Peyer's patch (tissue), 4 donors: ENCODE data around the gene ABCA9. TPM values are rescaled to one million over a fixed set of nuclear protein-coding genes. Genes with fewer than 3 reads are reported as not detected.

ENCODE experiments used
- DNase-seq, 3 donors: peaks; one replicate each; pipeline ENCODE4 v3.0.0-alpha.2; 2017 to 2019
- H3K27ac ChIP-seq, 4 donors: fragments of 200-600 bp; sonication (generic); one replicate each; pipeline ENCODE4 v1.5.1; 2016 to 2019
- H3K27me3 ChIP-seq, 2 donors: fragments of 200-600 bp; sonication (generic); one replicate each; pipeline ENCODE4 v1.5.1; 2019
- H3K36me3 ChIP-seq, 3 donors: fragments of 200-600 bp; sonication (generic); one replicate each; pipeline ENCODE4 v1.5.1; 2016 to 2019
- H3K4me1 ChIP-seq, 4 donors: fragments of 200-600 bp; sonication (generic); one replicate each; pipeline ENCODE4 v1.5.1; 2016 to 2019
- H3K4me3 ChIP-seq, 4 donors: fragments of 200-600 bp; sonication (generic); 1 replicate in 3 of 4; 2 replicates in 1 of 4; pipeline ENCODE4 v1.5.1; 2016 to 2019; ENCODE audit warnings: mild to moderate bottlenecking in 1 of 4
- H3K9me3 ChIP-seq, 4 donors: fragments of 200-600 bp; sonication (generic); one replicate each; pipeline ENCODE4 v1.5.1; 2016 to 2019; ENCODE audit warnings: mild to moderate bottlenecking in 1 of 4
- POLR2A ChIP-seq, 2 donors: fragments of 450-650 bp; IDR thresholded peaks; one replicate each; pipeline ENCODE4 v1.5.1; 2017; ENCODE audit warnings: antibody characterized with exemption in 2 of 2, mild to moderate bottlenecking in 2 of 2, moderate library complexity in 2 of 2
- total RNA-seq, 4 donors: library from RNA; depleted of rRNA; stranded (reverse); fragments of >200 nt; gene quantifications; one replicate each; pipeline ENCODE4 v1.1.0, GENCODE V29; 2016
- TF ChIP-seq, protein P1 (sequence below), 6 experiments: fragments of 450-650 bp in 4 of 6; fragments of 200-600 bp in 2 of 6; sonication (generic) in 1 of 6; IDR thresholded peaks; one replicate each; pipeline ENCODE4 v1.5.1; 2017 to 2019; ENCODE audit warnings: antibody characterized with exemption in 6 of 6, mild to moderate bottlenecking in 3 of 6, moderate library complexity in 1 of 6

ABCA9 gene
- total RNA-seq, 4 donors from 2014 or later: 8.6 to 35.9 (median 20.6) TPM

DNA sequence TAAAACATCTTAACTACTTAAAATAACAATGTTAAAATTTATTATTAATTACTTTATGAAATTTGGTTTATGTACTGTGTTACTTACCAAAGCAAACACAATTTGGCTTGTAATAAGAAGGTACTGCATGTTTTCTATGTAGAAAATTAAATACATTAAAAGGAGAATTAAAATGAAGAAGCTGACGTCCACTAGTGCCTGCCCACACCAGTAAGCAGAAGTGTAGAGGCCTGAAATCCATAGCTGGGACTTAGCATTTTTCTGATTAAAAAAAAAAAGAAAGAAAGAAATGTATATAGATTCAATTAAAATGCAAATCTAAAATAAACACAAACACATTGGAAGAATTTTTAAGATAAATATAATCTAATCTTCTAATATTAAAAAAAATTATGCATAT, 35.8 kb upstream of the ABCA9 start:
- Histone ChIP-seq H3K27me3 (no peaks in the 10 kb centered on the region), H3K27ac (no peak overlapping the region), H3K4me1 (no peaks in the 10 kb centered on the region), H3K36me3 (no peaks in the 10 kb centered on the region), H3K4me3 (no peak overlapping the region), H3K9me3 (no peaks in the 10 kb centered on the region)
- no peak for DNase-seq
- TF ChIP-seq, protein P1, sequence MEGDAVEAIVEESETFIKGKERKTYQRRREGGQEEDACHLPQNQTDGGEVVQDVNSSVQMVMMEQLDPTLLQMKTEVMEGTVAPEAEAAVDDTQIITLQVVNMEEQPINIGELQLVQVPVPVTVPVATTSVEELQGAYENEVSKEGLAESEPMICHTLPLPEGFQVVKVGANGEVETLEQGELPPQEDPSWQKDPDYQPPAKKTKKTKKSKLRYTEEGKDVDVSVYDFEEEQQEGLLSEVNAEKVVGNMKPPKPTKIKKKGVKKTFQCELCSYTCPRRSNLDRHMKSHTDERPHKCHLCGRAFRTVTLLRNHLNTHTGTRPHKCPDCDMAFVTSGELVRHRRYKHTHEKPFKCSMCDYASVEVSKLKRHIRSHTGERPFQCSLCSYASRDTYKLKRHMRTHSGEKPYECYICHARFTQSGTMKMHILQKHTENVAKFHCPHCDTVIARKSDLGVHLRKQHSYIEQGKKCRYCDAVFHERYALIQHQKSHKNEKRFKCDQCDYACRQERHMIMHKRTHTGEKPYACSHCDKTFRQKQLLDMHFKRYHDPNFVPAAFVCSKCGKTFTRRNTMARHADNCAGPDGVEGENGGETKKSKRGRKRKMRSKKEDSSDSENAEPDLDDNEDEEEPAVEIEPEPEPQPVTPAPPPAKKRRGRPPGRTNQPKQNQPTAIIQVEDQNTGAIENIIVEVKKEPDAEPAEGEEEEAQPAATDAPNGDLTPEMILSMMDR (IDR thresholded peaks at IDR 0.05): no peak
- no peak for TF ChIP-seq POLR2A (IDR thresholded peaks at IDR 0.05)

DNA sequence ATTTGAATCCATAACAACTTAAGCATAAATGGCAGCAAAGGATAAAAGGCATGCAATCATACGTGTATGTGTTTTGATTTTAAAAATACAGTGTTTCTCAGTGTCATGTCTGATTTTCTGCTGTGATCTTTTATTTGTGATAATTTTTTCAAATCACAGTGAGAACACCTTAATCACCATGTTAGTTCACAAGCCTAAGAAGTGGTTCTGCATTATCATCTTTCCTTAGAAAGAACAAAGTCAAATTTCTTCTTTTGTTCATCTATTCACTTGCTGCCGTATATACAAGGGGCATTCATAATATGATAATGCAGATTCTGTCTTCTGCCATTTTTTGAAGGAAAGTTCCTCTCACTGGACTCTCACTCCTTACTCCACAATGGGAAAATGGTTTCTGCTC, 33.3 kb upstream of the ABCA9 start:
- Histone ChIP-seq H3K4me1 (no peaks in the 10 kb centered on the region), H3K9me3 (no peaks in the 10 kb centered on the region), H3K27me3 (no peaks in the 10 kb centered on the region), H3K27ac (no peak overlapping the region), H3K4me3 (no peak overlapping the region), H3K36me3 (no peaks in the 10 kb centered on the region)
- TF ChIP-seq, protein P1 (IDR thresholded peaks at IDR 0.05): no peak
- TF ChIP-seq POLR2A (IDR thresholded peaks at IDR 0.05): no peak
- no peak for DNase-seq

DNA sequence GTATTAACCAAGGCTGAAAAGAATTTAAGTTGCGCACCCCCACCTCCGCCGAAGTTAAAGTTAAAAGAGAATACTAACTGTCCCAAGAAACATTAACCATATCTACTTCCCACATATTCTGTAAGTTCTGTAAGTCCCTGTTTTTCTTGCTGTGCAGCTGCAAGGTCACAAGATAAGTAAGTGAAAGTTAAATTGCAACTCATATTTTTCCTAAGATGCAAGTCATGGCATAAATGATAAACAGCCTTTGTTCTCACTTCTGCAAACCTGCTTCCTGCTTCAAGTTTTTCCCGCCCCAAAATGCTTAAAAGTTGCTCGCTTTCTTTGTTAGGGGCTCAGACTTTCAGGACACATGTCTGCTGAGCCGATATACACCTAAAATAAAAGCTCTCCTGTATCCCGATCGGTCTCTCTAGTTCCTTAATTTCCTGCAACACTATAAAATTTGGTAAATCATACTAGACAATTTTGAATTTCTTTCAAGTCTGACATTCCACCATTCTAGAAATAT, 32.6 kb upstream of the ABCA9 start:
- Histone ChIP-seq H3K4me1 (no peaks in the 10 kb centered on the region), H3K27me3 (no peaks in the 10 kb centered on the region), H3K4me3 (no peak overlapping the region), H3K27ac (no peak overlapping the region), H3K9me3 (no peaks in the 10 kb centered on the region), H3K36me3 (no peaks in the 10 kb centered on the region)
- DNase-seq: no peak
- TF ChIP-seq, protein P1 (IDR thresholded peaks at IDR 0.05): no peak
- no peak for TF ChIP-seq POLR2A (IDR thresholded peaks at IDR 0.05)

DNA sequence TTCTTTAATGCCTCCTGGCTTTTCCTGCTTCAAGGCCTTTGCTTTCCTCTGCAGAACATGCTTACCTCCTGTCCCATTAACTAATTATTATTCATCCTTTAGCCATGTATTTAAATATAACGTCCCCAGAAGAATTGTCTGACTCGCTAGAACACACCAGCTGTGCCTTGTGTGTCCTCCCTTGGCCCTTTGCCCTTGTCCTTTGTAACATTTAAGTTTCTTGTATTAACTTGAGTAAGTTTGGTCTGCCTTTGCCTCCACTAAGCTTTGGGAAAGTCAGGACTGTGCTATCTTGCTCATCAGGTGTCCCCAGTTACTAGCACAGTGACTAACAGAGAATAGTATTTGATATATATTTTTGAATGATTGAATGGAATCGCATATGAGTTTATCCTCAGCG, 29.6 kb upstream of the ABCA9 start:
- Histone ChIP-seq H3K4me1 (no peaks in the 10 kb centered on the region), H3K27ac (no peak overlapping the region), H3K27me3 (no peaks in the 10 kb centered on the region), H3K4me3 (no peak overlapping the region), H3K9me3 (no peaks in the 10 kb centered on the region), H3K36me3 (no peaks in the 10 kb centered on the region)
- TF ChIP-seq POLR2A (IDR thresholded peaks at IDR 0.05): no peak
- TF ChIP-seq, protein P1 (IDR thresholded peaks at IDR 0.05): no peak
- DNase-seq: no peak

DNA sequence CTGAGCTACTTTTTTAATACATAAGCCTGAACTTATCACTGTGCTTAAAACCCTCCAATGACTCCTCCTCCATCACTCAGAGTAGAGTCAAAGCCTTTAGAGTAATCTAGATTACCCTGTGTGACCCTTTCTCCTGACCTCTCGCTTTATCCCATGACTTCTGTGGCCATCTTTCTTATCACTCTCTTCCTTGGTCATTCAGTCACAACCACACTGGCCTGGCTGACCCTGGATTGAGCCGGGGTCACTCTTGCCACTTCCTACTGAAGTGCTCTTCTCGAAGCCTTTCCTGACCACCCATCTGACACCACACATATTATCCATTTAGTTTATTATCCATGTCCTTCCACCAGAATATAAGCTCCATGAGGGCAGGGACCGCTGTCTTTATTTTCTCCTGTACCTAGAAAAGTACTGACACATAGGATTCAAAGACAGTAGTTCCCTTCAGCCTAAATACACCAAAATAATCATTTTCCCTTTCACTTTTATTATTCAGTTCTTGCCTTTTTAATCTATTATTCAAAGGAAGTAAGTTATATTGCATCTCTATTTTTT, 28.0 kb upstream of the ABCA9 start:
- no peak overlapping the region for H3K27ac ChIP-seq
- TF ChIP-seq POLR2A (IDR thresholded peaks at IDR 0.05): no peak
- TF ChIP-seq, protein P1 (IDR thresholded peaks at IDR 0.05): no peak
- no peak overlapping the region for H3K4me3 ChIP-seq
- no peaks in the 10 kb centered on the region for H3K27me3 ChIP-seq
- no peaks in the 10 kb centered on the region for H3K9me3 ChIP-seq
- H3K4me1 ChIP-seq: no peaks in the 10 kb centered on the region
- H3K36me3 ChIP-seq: no peaks in the 10 kb centered on the region
- DNase-seq: no peak

DNA sequence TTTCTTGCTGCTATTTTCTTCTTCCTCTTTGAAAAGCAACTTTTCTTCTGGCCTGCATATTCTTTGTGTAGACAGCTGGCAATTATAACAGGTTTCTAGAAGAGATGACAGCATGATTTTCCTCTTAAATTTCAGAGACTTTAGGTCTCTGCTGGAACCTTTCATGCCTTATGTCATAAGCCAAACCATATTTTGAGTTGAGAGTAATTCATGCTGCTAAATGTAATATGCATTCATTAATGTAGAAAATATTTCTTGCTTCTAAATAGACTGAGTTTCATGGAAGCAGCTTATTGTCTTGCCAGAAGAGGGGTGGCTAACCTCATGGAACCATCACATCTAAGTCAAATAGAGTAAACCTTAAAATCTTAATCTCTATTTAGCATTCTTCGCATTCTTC, 25.9 kb upstream of the ABCA9 start:
- Histone ChIP-seq H3K4me3 (no peak overlapping the region), H3K9me3 (no peaks in the 10 kb centered on the region), H3K27ac (no peak overlapping the region), H3K36me3 (no peaks in the 10 kb centered on the region), H3K27me3 (no peaks in the 10 kb centered on the region), H3K4me1 (no peaks in the 10 kb centered on the region)
- DNase-seq: no peak
- TF ChIP-seq POLR2A (IDR thresholded peaks at IDR 0.05): no peak
- TF ChIP-seq, protein P1 (IDR thresholded peaks at IDR 0.05): no peak
